ENCODE measurements around the gene DUSP5. TPM values are rescaled to one million over a fixed set of nuclear protein-coding genes. Genes with fewer than 3 reads are reported as not detected.

DUSP5 gene
- total RNA-seq, 1 donor from 2014 or later, result 2.4 TPM

GRCh38 chr10:110487411-110488331, 10.0 kb upstream of the DUSP5 start:
- Mint-ChIP-seq H3K36me3 (ENCODE audit: unreplicated experiment) (no peaks in the 10 kb centered on the region), H3K27me3 (ENCODE audit: unreplicated experiment) (peaks cover 3% of the 10 kb centered on the region), H3K27ac (ENCODE audit: unreplicated experiment) (no peak overlapping the region), H3K4me1 (ENCODE audit: low read depth, unreplicated experiment) (no peaks in the 10 kb centered on the region), H3K9me3 (ENCODE audit: unreplicated experiment) (no peaks in the 10 kb centered on the region), H3K4me3 (ENCODE audit: unreplicated experiment) (no peak overlapping the region)
- no peak for DNase-seq
- TF ChIP-seq CTCF (IDR thresholded peaks at IDR 0.05; ENCODE audit: partially characterized antibody, unreplicated experiment), result no peak

GRCh38 chr10:110488332-110488681, 9.4 kb upstream of the DUSP5 start:
- Mint-ChIP-seq H3K4me3 (ENCODE audit: unreplicated experiment) (no peak overlapping the region), H3K9me3 (ENCODE audit: unreplicated experiment) (no peaks in the 10 kb centered on the region), H3K27ac (ENCODE audit: unreplicated experiment) (no peak overlapping the region), H3K27me3 (ENCODE audit: unreplicated experiment) (peaks cover 3% of the 10 kb centered on the region), H3K4me1 (ENCODE audit: low read depth, unreplicated experiment) (no peaks in the 10 kb centered on the region), H3K36me3 (ENCODE audit: unreplicated experiment) (no peaks in the 10 kb centered on the region)
- no peak for DNase-seq
- no peak for TF ChIP-seq CTCF (IDR thresholded peaks at IDR 0.05; ENCODE audit: partially characterized antibody, unreplicated experiment)

- H3K27me3 Mint-ChIP-seq (ENCODE audit: unreplicated experiment), result peaks cover 3% of the 10 kb centered on the region
- H3K36me3 Mint-ChIP-seq (ENCODE audit: unreplicated experiment), result no peaks in the 10 kb centered on the region
- no peaks in the 10 kb centered on the region for H3K9me3 Mint-ChIP-seq (ENCODE audit: unreplicated experiment)
- no peak for DNase-seq
- TF ChIP-seq CTCF (IDR thresholded peaks at IDR 0.05; ENCODE audit: partially characterized antibody, unreplicated experiment), result no peak
- no peak overlapping the region for H3K4me3 Mint-ChIP-seq (ENCODE audit: unreplicated experiment)
- H3K4me1 Mint-ChIP-seq (ENCODE audit: low read depth, unreplicated experiment), result no peaks in the 10 kb centered on the region
- H3K27ac Mint-ChIP-seq (ENCODE audit: unreplicated experiment), result no peak overlapping the region
These were observed 8.8 kb upstream of the DUSP5 start for GRCh38 chr10:110488940-110489339.

GRCh38 chr10:110490640-110491039, 7.1 kb upstream of the DUSP5 start:
- TF ChIP-seq CTCF (IDR thresholded peaks at IDR 0.05; ENCODE audit: partially characterized antibody, unreplicated experiment), result no peak
- peaks cover 7% of the 10 kb centered on the region for H3K27me3 Mint-ChIP-seq (ENCODE audit: unreplicated experiment)
- H3K9me3 Mint-ChIP-seq (ENCODE audit: unreplicated experiment), result no peaks in the 10 kb centered on the region
- no peaks in the 10 kb centered on the region for H3K36me3 Mint-ChIP-seq (ENCODE audit: unreplicated experiment)
- H3K4me1 Mint-ChIP-seq (ENCODE audit: low read depth, unreplicated experiment), result no peaks in the 10 kb centered on the region
- H3K27ac Mint-ChIP-seq (ENCODE audit: unreplicated experiment), result no peak overlapping the region
- no peak overlapping the region for H3K4me3 Mint-ChIP-seq (ENCODE audit: unreplicated experiment)
- no peak for DNase-seq

- no peak for TF ChIP-seq CTCF (IDR thresholded peaks at IDR 0.05; ENCODE audit: partially characterized antibody, unreplicated experiment)
- no peaks in the 10 kb centered on the region for H3K36me3 Mint-ChIP-seq (ENCODE audit: unreplicated experiment)
- H3K4me3 Mint-ChIP-seq (ENCODE audit: unreplicated experiment), result no peak overlapping the region
- DNase-seq, result no peak
- H3K27ac Mint-ChIP-seq (ENCODE audit: unreplicated experiment), result no peak overlapping the region
- peaks cover 2% of the 10 kb centered on the region for H3K4me1 Mint-ChIP-seq (ENCODE audit: low read depth, unreplicated experiment)
- H3K27me3 Mint-ChIP-seq (ENCODE audit: unreplicated experiment), result peaks cover 11% of the 10 kb centered on the region
- peaks cover 2% of the 10 kb centered on the region for H3K9me3 Mint-ChIP-seq (ENCODE audit: unreplicated experiment)
These were observed 6.4 kb upstream of the DUSP5 start for GRCh38 chr10:110491346-110491745.
